ENCODE results near the gene ICA1. TPM values are rescaled to one million over a fixed set of nuclear protein-coding genes. Genes with fewer than 3 reads are reported as not detected.

ICA1 gene
- total RNA-seq, 2 donors from 2014 or later = 0.46 to 3.6 TPM

GRCh38 chr7:8216334-8216690, 45.7 kb downstream of the ICA1 start:
- no peaks in the 10 kb centered on the region for H3K36me3 Mint-ChIP-seq
- no peak overlapping the region for H3K27ac Mint-ChIP-seq
- ATAC-seq (no peak), DNase-seq (ENCODE audit: low spot score in 2 of 2) (no peak)
- no peaks in the 10 kb centered on the region for H3K9me3 Mint-ChIP-seq

- H3K36me3 Mint-ChIP-seq = no peaks in the 10 kb centered on the region
- H3K9me3 Mint-ChIP-seq = no peaks in the 10 kb centered on the region
- DNase-seq (ENCODE audit: low spot score in 2 of 2) = no peak
- no peak for ATAC-seq
- H3K27ac Mint-ChIP-seq = no peak overlapping the region
Measured at GRCh38 chr7:8215648-8216333, 46.2 kb downstream of the ICA1 start.

- DNase-seq (ENCODE audit: low spot score in 2 of 2) (no peak), ATAC-seq (peak; percentile 26 to 67)
- H3K9me3 Mint-ChIP-seq = no peaks in the 10 kb centered on the region
- no peak overlapping the region for H3K27ac Mint-ChIP-seq
- no peaks in the 10 kb centered on the region for H3K36me3 Mint-ChIP-seq
Measured at GRCh38 chr7:8214244-8214824, 47.6 kb downstream of the ICA1 start.

- Mint-ChIP-seq H3K9me3 (no peaks in the 10 kb centered on the region), H3K27ac (no peak overlapping the region), H3K36me3 (no peaks in the 10 kb centered on the region)
- DNase-seq (ENCODE audit: low spot score in 2 of 2) (no peak), ATAC-seq (no peak)
Measured at GRCh38 chr7:8213381-8213780, 48.6 kb downstream of the ICA1 start.

GRCh38 chr7:8212638-8213037, 49.3 kb downstream of the ICA1 start:
- peak overlapping the region in 1 of 2 donors; percentile 67 for H3K27ac Mint-ChIP-seq
- no peaks in the 10 kb centered on the region for H3K36me3 Mint-ChIP-seq
- ATAC-seq = no peak
- DNase-seq (ENCODE audit: low spot score in 2 of 2) = no peak
- H3K9me3 Mint-ChIP-seq = no peaks in the 10 kb centered on the region

- ATAC-seq = no peak
Measured at GRCh38 chr7:8211725-8212096, 50.3 kb downstream of the ICA1 start.

GRCh38 chr7:8210845-8211724, 50.9 kb downstream of the ICA1 start:
- Mint-ChIP-seq H3K36me3 (no peaks in the 10 kb centered on the region), H3K27ac (no peak overlapping the region), H3K9me3 (no peaks in the 10 kb centered on the region)
- no peak for DNase-seq (ENCODE audit: low spot score in 2 of 2)
- ATAC-seq = no peak

More at GRCh38 chr7:8211725-8212096, 50.3 kb downstream of the ICA1 start:
- DNase-seq (ENCODE audit: low spot score in 2 of 2) = no peak
- H3K36me3 Mint-ChIP-seq = no peaks in the 10 kb centered on the region
- no peaks in the 10 kb centered on the region for H3K9me3 Mint-ChIP-seq
- H3K27ac Mint-ChIP-seq = no peak overlapping the region

GRCh38 chr7:8209353-8209752, 52.6 kb downstream of the ICA1 start:
- no peak overlapping the region for H3K27ac Mint-ChIP-seq
- DNase-seq (ENCODE audit: low spot score in 2 of 2) (no peak), ATAC-seq (no peak)
- no peaks in the 10 kb centered on the region for H3K9me3 Mint-ChIP-seq
- H3K36me3 Mint-ChIP-seq = no peaks in the 10 kb centered on the region

- ATAC-seq (no peak), DNase-seq (ENCODE audit: low spot score in 2 of 2) (no peak)
- Mint-ChIP-seq H3K9me3 (no peaks in the 10 kb centered on the region), H3K27ac (no peak overlapping the region), H3K36me3 (no peaks in the 10 kb centered on the region)
Measured at GRCh38 chr7:8208816-8209215, 53.2 kb downstream of the ICA1 start.

GRCh38 chr7:8206956-8207355, 55.0 kb downstream of the ICA1 start:
- ATAC-seq (no peak), DNase-seq (ENCODE audit: low spot score in 2 of 2) (no peak)
- Mint-ChIP-seq H3K27ac (peak overlapping the region in 1 of 2 donors; percentile 11), H3K9me3 (no peaks in the 10 kb centered on the region), H3K36me3 (no peaks in the 10 kb centered on the region)

GRCh38 chr7:8205537-8205936, 56.4 kb downstream of the ICA1 start:
- DNase-seq (ENCODE audit: low spot score in 2 of 2) (no peak), ATAC-seq (no peak)
- Mint-ChIP-seq H3K9me3 (no peaks in the 10 kb centered on the region), H3K27ac (no peak overlapping the region), H3K36me3 (no peaks in the 10 kb centered on the region)

- H3K9me3 Mint-ChIP-seq = no peaks in the 10 kb centered on the region
- no peak overlapping the region for H3K27ac Mint-ChIP-seq
- ATAC-seq (no peak), DNase-seq (ENCODE audit: low spot score in 2 of 2) (no peak)
- no peaks in the 10 kb centered on the region for H3K36me3 Mint-ChIP-seq
Measured at GRCh38 chr7:8205031-8205387, 57.0 kb downstream of the ICA1 start.

- no peak for DNase-seq (ENCODE audit: low spot score in 2 of 2)
- H3K27ac Mint-ChIP-seq = no peak overlapping the region
- H3K9me3 Mint-ChIP-seq = no peaks in the 10 kb centered on the region
- ATAC-seq = no peak
- no peaks in the 10 kb centered on the region for H3K36me3 Mint-ChIP-seq
Measured at GRCh38 chr7:8204339-8205030, 57.5 kb downstream of the ICA1 start.

- peak; percentile 9 to 44 for ATAC-seq
- Mint-ChIP-seq H3K36me3 (no peaks in the 10 kb centered on the region), H3K9me3 (no peaks in the 10 kb centered on the region), H3K27ac (no peak overlapping the region)
- DNase-seq (ENCODE audit: low spot score in 2 of 2) = no peak
Measured at GRCh38 chr7:8201846-8202441, 60.0 kb downstream of the ICA1 start.

- no peaks in the 10 kb centered on the region for H3K9me3 Mint-ChIP-seq
- peak; percentile 30 to 68 for ATAC-seq
- H3K27ac Mint-ChIP-seq = no peak overlapping the region
- H3K36me3 Mint-ChIP-seq = no peaks in the 10 kb centered on the region
- no peak for DNase-seq (ENCODE audit: low spot score in 2 of 2)
Measured at GRCh38 chr7:8200717-8201116, 61.2 kb downstream of the ICA1 start.

- Mint-ChIP-seq H3K9me3 (no peaks in the 10 kb centered on the region), H3K36me3 (no peaks in the 10 kb centered on the region), H3K27ac (no peak overlapping the region)
- ATAC-seq = no peak
- no peak for DNase-seq (ENCODE audit: low spot score in 2 of 2)
Measured at GRCh38 chr7:8200316-8200715, 61.7 kb downstream of the ICA1 start.
